T-helper 2 cell treated with Interferon-gamma antibody and Interleukin-4, amounts not matched to agents 100 ng/mL and 5 ng/mL, for 36 hours (primary cell): ENCODE measurements around the gene KIF16B. TPM values are rescaled to one million over a fixed set of nuclear protein-coding genes. Genes with fewer than 3 reads are reported as not detected.
"Not testable (repeated sequence)": the region's sequence is repeated elsewhere in the genome, so short reads cannot be mapped to it uniquely, and the experiment has no call there.

Experiments used
- intact Hi-C: fragments of 100-400 bp; cut with micrococcal nuclease; formaldehyde crosslinking; loops from one replicate; pipeline ENCODE4 v1.15.1; 2023
- total RNA-seq: library from RNA; stranded (reverse); gene quantifications from 2 replicates; pipeline ENCODE4 v1.2.3, GENCODE V29; 2022

KIF16B gene
- total RNA-seq, 1 donor from 2014 or later, result 8.0 TPM

GRCh38 chr20:16527438-16527837 is 45.8 kb downstream of the KIF16B start:
- intact Hi-C loops, result no loop called here

DNA sequence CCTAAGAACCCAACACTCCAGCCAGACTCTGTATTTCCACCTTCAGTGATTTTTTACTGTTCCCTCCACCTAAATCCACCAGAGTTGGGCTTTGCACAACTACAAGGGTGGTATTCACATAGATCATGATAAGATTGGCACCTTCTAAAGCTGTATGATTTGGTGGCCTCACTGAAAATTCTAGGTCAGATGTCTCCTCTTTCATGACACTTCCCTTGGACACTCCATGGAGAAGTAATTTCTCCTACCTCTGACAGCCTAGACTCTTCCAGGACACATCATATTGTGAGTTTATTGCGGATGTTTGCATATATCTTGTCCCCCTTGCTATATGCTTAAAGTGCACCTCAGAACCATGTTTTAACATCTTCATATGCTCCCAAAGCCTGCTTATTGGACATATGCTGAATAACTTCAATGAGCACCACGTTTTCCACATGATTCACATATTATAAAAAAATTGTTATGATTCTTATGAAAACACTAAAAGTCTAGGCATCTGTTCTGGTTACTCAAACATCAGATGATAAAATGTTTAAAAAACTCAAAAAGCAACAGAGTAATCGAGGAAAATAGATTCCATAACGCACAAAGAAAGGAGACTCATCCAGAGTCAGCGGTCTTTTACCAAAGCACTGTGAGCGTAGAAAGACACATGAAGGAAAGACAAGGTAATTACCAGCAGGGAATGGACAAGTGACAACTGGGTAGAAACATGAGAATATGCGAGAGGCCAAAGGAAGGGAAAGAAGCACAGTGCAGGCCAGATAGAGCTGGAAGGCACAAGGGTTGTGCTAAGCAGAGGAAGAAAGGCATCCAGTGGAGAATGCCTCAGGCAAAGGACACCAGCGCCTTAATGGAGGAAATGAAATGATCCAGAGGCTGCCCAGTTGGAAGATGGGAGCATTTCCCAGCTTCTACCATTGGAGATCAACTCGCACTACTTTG is 46.5 kb downstream of the KIF16B start:
- intact Hi-C loops, result no loop called here

DNA sequence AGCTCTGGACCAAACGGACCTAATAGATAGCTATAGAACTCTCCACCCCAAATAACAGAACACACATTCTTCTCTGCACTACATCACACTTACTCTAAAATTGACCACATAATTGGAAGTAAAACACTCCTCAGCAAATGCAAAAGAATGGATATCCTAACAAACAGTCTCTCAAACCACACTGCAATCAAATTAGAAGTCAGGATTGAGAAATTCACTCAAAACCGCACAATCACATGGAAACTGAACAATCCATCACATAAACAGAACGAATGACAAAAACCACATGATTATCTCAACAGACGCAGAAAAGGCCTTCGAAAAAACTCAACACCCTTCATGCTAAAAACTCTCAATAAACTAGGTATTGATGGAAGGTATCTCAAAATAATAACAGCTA is 50.6 kb downstream of the KIF16B start:
- intact Hi-C loops, result not testable (repeated sequence)

- intact Hi-C loops, result no loop called here
Observed at GRCh38 chr20:16520154-16520553, 53.1 kb downstream of the KIF16B start.

- intact Hi-C loops, result loop anchor here (5.0 kb wide), 1 partner anchor 53 kb away; the partner anchor contains the start of gene KIF16B
Observed at GRCh38 chr20:16519673-16520072, 53.6 kb downstream of the KIF16B start.

- intact Hi-C loops, result loop anchor here (1.0 to 5.0 kb wide), 2 partner anchors 54 to 243 kb away; partner anchors contain the start of gene KIF16B
Observed at GRCh38 chr20:16518784-16519084, 54.5 kb downstream of the KIF16B start.

GRCh38 chr20:16517946-16518783 is 55.1 kb downstream of the KIF16B start:
- intact Hi-C loops, result loop anchor here (1.0 to 5.0 kb wide), 2 partner anchors 54 to 243 kb away; partner anchors contain the start of gene KIF16B

DNA sequence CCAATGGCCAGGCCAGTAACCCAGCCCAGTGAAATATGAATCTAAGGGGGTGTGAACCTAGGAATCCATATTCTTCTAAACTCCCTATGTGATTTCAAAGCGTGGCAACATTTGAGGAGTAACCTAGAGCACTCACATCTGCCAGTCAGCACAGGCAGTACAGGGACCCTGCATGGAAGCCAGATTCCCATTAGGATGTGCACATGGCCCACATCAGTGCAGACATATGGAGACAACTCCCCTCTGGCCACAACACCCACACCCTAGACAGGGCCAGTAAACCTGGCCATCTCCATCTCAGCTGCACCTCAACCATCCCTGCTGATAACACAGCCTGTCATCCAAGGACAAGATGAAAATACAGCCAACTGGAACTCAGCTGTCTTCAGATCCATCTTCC is 56.5 kb downstream of the KIF16B start:
- intact Hi-C loops, result loop anchor here (5.0 kb wide), 1 partner anchor 56 kb away; the partner anchor contains the start of gene KIF16B

DNA sequence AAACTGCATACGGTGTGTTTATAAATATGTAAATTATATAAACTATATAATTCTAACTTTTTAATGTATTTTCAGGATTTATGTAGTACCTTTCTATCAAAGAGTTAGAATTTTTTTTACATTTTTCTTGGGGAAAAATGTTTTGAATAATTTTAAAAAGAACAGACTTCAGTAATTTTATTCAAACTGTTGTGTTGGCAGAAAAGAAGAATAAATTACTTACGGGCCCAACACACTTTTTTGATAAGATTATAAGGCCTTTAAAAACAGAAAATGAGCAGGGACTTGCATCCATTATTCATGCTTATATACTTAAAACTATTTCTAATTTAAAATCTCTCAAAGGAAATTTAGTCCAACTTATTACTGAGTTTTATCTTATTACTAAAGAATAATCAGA is 58.2 kb downstream of the KIF16B start:
- intact Hi-C loops, result loop anchor here (5.0 kb wide), 1 partner anchor 57 kb away; the partner anchor contains the start of gene KIF16B

GRCh38 chr20:16514140-16514539 is 59.1 kb downstream of the KIF16B start:
- intact Hi-C loops, result no loop called here

DNA sequence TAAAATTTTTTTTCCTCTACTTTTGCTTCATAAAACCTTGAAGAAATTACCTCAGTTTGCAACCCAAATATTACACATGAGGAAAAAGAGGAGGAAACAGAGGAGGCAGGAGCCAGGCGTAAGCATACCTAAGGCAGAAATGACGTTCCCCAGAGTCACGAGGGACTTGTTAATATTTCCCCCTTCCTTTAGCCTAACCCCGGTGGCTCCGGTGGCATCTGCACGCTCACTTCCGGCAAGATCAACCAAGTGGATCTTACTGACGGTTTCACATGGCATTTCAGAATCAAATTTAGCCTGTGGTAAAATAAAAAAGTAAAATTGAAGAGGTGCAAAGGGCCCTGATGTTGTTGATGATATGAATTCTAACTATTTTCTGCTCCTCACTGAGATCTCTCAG is 67.4 kb downstream of the KIF16B start:
- intact Hi-C loops, result no loop called here

GRCh38 chr20:16501301-16501700 is 71.9 kb downstream of the KIF16B start:
- intact Hi-C loops, result no loop called here

GRCh38 chr20:16500197-16500596 is 73.1 kb downstream of the KIF16B start:
- intact Hi-C loops, result no loop called here

GRCh38 chr20:16498526-16499253 is 74.6 kb downstream of the KIF16B start:
- intact Hi-C loops, result no loop called here

- intact Hi-C loops, result no loop called here
Observed at GRCh38 chr20:16497896-16498295, 75.4 kb downstream of the KIF16B start.

GRCh38 chr20:16493486-16493885 is 79.8 kb downstream of the KIF16B start:
- intact Hi-C loops, result no loop called here

DNA sequence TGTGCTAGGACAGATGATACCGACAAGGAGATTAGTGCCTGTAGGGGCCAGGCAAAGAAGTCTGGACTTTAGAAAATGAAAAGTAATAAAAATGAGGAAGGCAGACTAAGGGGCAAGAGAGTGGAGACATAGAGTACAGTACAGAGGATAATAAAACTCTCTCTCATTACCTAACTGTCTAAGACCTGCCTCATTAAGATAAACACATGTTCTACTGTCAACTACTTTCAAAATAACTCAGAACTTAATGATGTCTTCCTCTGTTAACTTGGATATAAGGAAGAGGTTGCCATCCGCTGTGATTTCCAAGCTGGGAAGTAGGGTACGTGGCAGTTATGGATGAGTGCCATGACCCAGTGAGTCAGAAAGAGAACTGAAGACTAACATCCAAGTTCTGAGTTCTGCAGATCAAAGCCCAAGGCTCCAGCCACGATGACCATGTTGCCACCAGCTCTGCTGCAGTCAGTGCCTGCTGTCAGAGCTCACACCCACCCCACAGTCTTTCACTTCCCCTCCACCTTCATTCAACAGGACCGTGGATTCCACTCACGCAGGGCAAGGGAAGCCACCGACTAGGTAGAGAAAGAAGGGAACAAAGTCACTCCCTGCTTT is 81.8 kb downstream of the KIF16B start:
- intact Hi-C loops, result no loop called here

DNA sequence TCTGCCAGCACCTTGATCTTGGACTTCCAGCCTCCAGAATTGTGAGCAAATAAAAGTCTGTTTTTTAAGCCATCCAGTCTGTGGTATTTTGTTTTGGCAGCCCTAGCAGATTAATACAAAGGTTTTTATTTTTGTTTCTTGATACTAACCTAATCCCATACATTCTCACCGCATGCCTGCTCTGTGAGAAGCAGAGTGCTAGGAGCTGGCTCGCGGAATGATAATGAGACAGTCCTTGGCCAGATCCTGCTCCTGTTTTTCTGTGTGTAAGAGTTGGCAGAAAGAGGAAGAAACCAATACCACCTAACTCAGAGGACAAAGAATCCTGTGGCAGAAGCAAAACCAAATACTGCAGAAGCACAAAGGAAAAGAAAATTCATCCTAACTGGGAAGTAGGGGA is 82.6 kb downstream of the KIF16B start:
- intact Hi-C loops, result no loop called here

GRCh38 chr20:16488616-16489015 is 84.6 kb downstream of the KIF16B start:
- intact Hi-C loops, result no loop called here

- intact Hi-C loops, result no loop called here
Observed at GRCh38 chr20:16488086-16488485, 85.2 kb downstream of the KIF16B start.

- intact Hi-C loops, result no loop called here
Observed at GRCh38 chr20:16486532-16486931, 86.7 kb downstream of the KIF16B start.
